GM11168 (cell line): ENCODE results near the gene HHIPL1.

Source experiments
- in situ Hi-C: fragments of 300-500 bp; cut with MboI; formaldehyde crosslinking; loops from one replicate; pipeline ENCODE4 v1.12.0; 2022; ENCODE audit warnings: low sequenced_read_pairs; ENCODE audit not compliant: unreplicated experiment

The HHIPL1 gene

DNA sequence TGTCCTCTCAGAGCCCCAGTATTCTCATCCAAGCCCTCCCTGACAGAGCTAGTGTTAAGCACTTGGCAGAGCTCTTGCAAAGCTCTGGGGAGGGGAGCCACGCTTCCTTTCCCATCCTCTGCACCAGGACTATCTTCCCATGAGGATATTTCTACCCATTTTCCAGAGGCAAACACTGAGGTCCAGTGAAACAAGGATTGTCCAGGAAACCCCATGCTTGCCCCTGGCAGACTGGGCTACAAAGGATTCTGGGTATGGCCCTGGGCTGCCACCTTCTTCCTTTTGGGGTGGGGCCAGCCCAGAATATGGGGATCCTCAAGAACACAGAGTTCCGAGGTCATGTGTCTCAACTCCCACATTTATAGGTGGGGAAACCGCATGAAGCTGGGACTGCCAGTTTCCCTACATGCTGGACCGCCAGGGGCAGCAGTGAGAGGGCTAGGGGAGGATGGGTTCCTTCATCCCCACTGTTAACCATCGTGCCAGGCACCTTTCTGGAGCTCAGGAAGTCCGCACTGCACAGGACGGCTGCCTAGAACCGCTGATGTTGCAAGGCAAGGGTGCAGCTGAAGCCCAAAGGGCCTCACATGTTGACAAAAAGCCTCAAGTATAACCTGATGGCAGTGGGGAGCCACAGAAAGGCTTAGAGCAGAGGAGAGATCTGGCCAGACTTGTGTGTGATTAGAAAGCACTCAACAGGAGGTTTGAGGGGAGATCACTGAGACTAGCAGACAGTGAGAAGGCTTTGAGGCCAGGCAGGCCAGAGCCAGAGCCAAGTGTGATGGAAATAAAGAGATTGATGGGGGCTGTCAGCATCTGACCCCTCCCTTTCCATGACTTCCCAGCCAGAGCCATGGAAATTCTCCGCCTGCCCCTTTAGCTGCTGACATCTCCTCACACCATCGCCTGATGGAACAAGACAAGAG is 35.4 kb upstream of the HHIPL1 start:
- in situ Hi-C loops: no loop called here

DNA sequence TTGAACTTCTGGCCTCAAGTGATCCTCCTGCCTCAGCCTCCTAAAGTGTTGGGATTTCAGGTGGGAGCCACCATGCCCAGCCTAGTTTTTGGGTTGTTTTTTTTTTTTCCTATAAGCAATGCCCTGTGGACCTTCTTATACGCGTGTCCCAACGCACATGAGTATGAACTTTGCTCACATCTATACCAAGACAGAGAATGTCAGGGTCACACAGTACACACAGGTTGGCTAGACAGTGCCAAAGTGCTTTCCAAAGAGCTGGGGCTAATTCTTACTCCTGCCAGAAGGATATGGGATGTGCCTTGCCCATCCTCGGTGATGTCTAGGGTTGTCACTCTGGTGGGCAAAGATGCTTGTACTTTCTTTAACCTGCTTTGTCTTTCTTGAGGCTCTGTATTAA is 33.3 kb upstream of the HHIPL1 start:
- in situ Hi-C loops: no loop called here

DNA sequence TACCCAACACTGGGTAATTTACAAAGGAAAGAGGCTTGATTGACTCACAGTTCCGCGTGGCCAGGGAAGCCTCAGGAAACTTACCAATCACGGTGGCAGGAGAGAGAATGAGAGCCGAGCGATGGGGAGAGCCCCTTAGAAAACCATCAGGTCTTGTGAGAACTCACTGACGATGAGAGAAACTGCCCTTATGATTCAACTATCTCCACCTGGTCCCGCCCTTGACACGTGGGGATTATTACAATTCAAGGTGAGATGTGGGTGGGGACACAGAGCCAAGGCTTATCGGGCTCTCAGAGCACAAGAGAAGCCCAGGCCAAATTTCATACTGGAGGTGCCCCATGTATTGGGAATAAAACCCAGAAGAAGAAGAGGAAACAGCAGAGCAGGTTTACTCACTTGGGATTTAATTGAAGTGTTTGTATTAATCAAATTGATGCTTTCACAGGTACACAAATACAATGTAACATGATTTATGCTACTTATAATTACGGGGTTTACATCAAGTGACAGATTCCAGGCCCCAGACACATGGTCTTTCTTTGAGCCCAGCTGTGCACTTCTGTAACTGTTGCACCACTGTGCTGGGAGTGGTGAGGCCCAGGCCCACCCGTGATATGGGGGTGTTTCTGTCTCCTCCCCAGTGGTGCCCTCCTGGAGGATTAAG is 32.7 kb upstream of the HHIPL1 start:
- in situ Hi-C loops: no loop called here

DNA sequence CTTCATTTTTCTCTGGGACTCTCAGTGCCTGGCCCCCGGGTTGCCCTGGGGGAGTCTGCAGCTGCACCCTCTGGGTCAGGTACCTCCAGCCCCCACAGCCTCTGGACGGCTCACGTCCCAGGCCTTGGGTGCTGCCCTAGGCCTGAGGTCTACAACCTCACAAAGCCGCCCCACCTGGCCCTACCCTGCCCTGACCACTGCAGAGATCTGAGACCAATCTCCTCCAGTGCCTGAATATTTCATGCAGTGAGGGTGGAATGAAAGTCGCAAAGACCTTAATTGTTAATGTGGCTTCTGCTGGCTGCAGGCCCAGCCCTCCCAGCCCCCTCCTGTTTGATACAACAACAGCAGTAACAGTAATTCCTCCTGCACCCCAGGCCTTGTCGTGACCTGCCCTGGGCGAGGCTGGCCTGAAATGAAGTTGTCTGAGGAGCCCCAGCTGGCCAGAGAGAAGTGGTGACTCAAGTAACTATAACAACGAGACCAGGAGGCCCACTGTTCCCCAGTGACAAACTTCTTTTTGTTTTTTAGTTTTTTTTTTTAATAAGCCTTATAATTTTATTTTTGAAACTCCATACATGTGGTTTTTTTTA is 32.1 kb upstream of the HHIPL1 start:
- in situ Hi-C loops: no loop called here

DNA sequence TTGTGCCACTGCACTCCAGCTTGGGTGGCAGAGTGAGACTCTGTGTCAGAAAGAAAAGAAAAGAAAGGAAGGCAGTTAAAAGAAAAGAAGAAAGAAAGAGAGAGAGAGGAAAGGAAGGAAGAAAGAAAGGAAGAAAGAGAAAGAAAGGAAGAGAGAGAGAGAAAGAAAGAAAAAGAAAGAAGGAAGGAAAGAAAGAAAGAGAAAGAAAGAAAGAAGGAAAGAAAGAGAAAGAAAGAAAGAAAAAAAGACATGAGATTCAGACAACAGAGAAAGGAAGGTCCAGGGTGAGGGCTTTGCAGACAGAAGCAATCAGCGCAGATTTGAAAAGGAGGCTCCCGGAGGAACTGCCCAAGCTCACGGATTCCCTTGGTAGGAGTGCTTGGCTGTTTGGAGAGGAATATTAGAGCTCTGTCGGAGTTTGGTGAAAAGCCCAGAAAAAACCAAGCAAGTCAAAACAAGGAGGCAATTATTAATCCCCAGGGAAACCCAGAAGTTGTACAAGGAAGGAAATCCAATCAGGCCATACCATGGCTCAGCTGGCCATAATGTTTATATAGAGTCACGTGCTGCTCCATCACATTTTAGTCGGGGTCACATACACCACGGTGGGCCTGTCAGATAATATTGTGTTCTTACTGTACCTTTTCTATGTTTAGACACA is 29.3 kb upstream of the HHIPL1 start:
- in situ Hi-C loops: no loop called here

DNA sequence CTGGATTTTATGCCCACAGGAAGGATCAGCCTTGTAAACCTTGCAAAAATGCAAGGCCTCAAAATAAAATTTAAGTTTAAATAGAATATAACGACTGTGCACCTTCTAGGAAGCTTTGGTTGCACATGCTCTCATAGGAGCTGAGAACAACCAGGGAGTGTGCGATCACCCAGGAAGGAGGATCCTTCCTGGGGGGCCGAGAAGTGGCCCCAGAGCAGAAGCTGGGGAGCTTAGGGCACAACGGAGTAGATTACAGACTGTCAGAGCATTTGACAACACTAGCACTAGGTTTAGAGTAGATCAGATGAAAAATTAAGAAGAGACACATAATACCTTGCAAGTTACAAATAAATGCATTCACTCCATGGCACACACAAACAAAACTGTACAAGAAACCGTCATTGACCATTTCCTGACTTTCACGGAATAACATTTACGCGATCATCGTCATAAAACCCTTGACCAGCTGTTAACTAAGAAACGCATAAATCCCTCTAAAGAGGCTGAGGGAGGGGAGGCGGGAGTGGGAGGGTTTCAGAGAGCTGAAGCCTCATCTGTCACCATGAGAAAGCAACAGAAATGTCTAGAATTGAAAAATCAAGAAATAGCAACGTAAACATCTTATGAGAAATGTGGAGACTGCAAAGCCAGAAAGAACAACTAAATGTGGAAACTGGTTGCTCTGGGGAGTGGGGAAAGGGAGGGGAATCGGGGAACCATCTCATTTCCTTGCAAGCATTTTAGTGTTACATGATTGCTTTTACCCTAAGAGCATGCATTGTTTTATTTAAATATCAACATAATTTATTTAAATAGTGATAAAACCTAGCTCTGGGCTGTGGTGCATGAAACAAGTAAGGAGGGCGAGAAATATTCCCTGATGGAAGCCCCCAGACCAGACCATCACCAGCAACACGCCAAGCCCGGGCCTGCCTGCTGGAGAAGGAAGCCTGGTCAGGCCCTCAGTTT is 27.8 kb upstream of the HHIPL1 start:
- in situ Hi-C loops: no loop called here

DNA sequence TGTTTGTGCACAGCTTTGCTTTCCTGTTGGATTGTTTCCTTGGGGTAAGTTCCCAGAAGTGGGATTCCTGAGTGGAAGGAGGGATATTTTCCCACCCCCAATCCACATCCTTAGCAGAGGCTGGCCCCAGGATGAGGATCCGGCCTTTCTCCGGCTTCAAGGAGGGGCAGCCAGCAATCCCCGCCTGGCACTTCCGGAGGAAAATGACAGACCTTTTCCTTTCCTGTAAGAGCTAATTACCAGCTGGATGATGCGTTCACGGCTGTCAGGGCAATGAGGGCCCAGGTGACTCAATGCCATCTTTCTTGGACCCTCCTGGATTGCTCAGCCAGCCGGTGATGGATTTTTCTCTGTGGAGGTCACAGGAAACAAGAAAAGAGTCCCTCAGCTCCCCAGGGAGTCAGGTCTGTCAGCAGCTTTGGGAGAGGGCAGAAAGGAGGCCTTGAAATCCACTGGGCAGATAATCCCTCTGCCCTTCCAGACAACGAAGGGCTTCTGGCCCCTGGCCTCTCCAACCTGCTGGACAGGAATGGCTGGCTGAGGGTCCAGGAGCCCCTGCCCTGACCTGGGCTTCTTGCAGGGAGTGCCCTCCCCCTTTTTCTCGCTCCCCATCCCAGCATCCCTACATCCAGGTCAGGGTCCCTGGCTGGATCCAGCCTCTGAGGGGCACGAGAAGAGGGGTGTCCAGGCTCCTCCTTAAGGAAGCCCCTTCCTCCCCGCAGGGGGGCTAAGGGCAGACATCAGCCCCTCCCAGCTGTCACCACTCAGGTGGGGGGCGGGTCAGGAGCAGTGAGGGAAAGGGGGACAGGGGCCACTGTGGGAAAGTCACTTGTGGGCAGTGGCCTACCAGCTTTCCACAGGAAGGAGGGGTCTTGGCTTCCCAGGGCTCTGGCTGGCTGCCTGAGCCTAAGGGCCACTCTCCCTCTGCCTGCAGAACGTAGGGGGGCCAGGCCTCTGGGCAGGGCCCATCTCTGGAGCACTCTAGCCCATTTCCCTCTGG is 24.8 kb upstream of the HHIPL1 start:
- in situ Hi-C loops: no loop called here

DNA sequence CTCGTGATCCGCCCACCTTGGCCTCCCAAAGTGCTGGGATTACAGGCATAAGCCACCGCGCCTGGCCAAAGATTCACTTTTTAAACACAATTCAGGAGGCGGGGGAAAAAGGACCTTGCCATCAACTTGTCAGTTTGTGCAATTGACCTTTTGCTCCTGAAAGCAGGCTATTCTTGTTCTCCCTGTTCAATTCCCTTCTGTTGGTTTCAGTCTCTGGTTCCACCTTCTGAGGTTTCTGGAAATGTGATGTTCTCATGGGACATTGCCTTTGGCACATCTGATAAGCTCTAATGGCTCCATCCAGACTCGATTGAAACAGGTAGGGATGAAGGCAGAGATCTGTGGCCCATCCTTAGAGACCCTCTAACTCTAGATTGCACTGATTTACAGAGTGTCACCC is 23.0 kb upstream of the HHIPL1 start:
- in situ Hi-C loops: no loop called here

DNA sequence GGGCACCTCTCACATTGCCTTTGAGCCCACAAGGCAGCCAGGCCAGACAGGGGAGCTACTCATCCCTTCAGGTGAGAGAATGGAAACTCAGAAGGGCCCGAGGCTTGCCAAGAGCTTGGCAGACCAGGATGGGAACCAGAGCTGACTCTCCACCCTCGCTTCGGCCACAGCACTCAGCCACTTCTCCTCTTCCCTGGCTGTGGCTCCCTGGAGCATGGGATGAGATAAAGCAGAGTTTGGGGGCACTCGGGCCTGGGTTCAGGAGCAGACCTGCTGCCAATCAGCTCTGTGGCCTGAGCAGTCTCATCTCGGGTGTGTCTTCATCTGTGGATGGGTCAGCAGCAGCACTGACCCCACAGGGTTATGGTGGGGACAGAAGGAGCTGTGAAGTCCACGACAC is 20.9 kb upstream of the HHIPL1 start:
- in situ Hi-C loops: no loop called here

DNA sequence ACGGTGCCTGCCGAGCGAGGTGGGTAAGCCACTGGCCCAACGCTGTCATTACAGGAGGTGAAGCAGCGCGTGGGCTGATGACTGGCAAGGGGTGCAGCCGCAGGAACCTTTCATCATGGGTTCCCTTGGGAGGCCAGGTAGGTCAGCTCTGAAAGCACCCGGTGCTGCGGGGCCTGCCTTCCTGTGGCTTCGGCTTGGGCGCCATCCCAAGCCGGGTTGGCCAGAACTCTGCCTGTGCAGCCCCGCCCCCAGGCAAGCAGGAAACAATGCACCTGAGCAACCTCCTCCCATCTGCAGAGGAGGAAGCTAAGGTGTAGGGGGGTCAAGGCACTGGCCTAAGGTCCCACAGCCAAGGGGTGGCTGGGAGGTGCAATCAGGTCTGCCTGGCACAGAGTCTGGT is 20.0 kb upstream of the HHIPL1 start:
- in situ Hi-C loops: no loop called here

DNA sequence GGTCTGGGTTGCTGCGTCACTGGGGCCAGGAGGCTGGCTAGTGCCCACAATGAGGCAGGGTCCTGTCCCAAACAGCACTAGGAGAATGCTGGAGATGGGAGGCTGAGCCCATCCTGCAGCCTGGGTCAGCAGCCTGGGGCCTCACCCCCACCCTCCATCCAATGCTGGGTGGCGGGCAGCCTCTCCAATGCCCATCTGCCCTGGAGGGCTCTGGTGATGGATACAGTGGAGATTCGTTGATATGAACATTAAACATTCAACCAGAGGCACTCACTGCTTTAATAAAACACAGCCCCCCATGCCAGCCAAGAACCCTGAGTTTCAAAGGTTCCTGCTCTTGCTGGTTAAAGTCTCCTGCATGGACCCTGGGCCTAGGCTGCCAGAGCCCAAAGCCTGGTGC is 19.5 kb upstream of the HHIPL1 start:
- in situ Hi-C loops: no loop called here

DNA sequence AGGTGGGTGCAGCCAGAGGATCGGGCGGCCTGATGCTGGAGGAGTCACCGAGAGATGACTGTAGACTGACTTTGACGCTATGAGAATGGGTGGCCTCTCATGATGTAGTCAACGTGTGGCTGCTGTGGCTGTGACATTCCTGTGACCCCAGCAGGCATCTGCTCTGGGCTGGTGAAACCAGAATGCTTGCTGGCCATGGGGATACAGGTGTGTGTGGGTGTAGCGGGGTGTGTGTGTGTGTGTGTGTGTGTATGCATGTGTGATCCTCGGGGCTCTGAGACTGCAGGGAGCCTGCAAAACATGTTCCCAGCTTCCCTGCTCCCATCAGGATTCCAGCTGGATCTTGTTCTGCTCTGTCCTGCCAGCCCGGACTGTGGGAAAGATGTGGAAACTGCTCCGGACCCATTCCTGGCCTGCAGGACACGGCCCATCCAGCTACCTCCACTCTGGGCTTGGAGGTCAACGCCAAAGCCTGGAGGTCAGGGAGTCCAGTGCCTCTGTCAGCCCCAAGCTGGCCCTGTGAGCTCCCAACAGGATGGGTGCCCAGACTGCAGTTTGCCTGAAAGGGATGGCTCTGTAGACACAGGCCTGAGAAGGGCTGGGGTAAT is 18.8 kb upstream of the HHIPL1 start:
- in situ Hi-C loops: no loop called here

DNA sequence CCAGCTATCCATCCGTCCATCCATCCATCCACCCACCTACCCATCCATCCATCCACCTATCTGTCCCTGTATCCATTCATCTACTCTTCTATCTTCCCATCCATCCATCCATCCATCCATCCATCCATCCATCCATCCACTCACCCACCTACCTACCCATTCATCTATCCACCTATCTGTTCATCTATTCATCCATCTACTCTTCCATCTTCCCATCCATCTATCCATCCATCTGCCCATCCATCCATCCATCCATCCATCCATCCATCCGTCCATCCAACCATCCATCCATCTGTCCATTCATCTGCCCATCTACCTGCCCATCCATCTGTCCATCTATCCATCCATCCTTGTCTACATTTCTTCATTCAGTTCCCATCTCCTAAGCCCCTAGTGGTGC is 17.8 kb upstream of the HHIPL1 start:
- in situ Hi-C loops: no loop called here

DNA sequence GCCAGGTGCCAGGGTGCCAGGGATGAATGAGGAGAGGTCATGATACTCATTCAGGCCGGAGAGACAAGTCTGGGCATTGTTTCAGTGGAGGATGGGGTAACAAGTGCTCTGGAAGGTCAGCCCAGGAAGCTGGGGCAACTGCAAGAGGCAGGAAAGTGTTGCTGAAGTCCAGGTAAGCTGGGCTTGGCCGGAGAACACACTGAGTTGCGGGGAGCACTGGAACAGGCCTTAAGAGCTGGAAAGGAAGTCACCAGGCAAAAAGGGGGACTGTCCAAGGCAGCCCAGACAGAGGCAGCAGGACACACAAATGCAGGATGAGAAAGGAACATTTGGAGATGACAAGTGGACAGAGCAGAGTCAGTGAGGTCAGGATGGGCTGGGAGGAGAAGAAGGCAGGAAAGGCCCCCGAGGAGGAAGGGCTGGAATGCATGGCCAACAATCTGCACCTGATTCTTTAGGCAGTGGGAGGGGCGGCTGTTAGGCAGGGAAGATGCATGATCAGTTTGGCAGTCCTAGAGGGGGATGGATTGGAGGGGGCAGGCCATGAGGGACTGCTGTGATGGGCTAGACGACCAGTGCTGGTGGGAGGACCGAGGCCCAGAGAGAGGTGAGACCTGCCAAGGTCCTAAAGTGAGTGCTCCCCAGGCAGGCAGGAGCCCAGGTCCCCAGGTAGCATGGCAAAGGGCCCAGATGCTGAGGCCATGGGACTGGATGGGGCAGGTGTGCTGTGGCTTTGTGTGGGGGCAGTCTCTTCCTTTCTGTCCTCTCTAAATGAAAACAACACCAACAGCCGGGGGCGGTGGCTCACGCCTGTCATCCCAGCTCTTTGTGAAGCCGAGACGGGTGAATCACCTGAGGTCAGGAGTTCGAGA is 17.2 kb upstream of the HHIPL1 start:
- in situ Hi-C loops: no loop called here

DNA sequence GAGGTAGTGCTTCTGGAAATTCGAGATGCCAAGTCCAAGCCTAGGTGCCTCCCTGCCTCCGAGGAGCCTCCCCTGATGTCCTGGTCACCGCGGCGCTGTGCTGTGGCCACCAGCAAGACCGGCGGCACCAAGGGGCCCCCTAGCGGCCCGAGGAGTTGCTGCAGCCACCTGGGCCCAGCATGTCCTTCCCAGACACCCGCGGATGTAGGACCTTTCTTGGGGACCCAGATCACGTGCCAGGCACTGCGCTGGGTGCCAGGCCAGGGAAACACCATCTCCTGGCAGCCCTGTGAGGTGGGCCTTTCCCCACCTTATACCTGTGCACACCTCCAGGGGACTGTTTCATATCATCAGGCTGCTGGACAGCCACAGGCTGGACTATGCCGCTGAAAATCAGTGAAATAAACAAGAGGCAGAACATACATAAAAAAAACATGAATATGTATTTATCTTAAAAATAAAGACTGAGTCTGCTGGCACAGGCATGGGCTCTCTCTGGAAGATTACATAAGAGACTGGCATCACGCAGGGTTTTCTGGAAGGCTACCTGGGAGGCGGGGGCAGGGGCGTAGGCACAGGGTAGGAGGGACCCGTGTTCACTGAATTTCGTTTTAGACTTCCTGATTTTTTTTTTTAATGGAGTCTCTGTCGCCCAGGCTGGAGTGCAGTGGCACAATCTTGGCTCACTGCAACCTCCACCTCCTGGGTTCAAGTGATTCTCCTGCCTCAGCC is 15.9 kb upstream of the HHIPL1 start:
- in situ Hi-C loops: no loop called here

DNA sequence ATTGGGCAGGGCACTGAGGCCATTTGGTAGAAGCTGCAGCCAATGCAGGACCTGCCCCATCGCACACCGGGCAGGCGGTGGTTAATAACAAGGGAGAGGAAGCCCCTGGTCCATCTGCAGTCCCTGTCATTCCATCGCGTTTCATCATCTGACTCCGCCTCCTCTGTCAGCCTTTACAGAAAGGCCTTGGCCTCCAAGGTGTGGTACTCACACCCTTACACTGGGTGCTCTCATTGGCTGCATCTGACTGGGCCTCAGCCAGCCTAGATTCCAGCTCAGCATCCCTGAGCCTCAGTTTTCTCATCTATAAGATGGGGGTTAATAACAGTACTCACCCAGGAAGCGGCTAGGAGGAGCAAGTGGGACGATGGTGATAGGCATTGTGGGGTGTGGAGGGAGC is 14.7 kb upstream of the HHIPL1 start:
- in situ Hi-C loops: loop anchor here (5.0 kb wide), 1 partner anchor 113 kb away; no protein-coding TSS in a partner anchor
